HAP-1 (cell line): ENCODE measurements around the gene MLPH.

Source experiments
- DNase-seq, 2 experiments: peaks; one replicate each; pipeline ENCODE4 v3.0.0-alpha.2; 2016 to 2020; ENCODE audit warnings: low spot score in 2 of 2
- H3K27me3 ChIP-seq: fragments of 250-450 bp; sonication (Bioruptor Pico); 2 replicates; pipeline ENCODE4 v1.5.1; 2020; ENCODE audit warnings: low read depth, mild to moderate bottlenecking, moderate library complexity
- H3K36me3 ChIP-seq: fragments of 250-450 bp; sonication (Bioruptor Pico); replicated peaks from 2 replicates; pipeline ENCODE4 v1.5.1; 2020; ENCODE audit warnings: mild to moderate bottlenecking
- H3K4me1 ChIP-seq: fragments of 250-450 bp; sonication (Bioruptor Pico); 2 replicates; pipeline ENCODE4 v1.5.1; 2020; ENCODE audit warnings: mild to moderate bottlenecking
- H3K4me3 ChIP-seq: fragments of 250-450 bp; sonication (Bioruptor Pico); 2 replicates; pipeline ENCODE4 v1.5.1; 2020; ENCODE audit warnings: mild to moderate bottlenecking, moderate library complexity
- H3K9me3 ChIP-seq: fragments of 250-450 bp; sonication (Bioruptor Pico); 2 replicates; pipeline ENCODE4 v1.5.1; 2020; ENCODE audit warnings: mild to moderate bottlenecking, moderate library complexity
- in situ Hi-C: fragments of 300-500 bp; cut with MboI; formaldehyde crosslinking; loops from 3 replicates; pipeline ENCODE4 v1.14.3; 2020; ENCODE audit warnings: low sequenced_read_pairs, inconsistent platforms, mixed read lengths

Gene MLPH

DNA sequence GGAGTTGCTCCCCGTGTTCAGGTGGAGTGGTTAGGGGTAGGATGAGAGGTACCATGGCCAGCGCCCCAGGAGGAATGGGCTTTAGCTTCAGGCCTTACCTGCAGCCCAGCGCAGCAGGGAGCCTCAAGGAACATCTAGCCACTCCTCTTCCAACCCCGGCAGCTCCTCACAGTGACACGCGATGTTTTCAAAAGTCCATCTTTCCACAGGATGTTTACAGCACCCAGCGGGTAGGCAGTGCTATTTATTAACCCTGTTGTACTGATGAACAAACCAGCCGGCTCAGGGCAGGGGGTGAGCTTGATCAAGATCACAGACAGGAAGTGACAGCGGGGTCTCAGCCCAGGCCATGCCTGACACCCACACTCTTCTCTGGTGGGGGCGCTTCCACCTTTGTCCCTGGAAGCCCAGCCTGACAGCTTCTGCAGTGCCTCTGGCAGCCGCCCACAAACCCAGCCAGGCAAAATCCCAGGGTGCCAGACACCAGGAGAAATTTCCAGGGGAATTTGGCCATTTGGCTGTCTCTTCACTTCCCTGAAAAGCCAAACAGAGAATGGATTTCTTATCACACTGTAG is 60.9 kb downstream of the MLPH start:
- in situ Hi-C loops, result no loop called here

DNA sequence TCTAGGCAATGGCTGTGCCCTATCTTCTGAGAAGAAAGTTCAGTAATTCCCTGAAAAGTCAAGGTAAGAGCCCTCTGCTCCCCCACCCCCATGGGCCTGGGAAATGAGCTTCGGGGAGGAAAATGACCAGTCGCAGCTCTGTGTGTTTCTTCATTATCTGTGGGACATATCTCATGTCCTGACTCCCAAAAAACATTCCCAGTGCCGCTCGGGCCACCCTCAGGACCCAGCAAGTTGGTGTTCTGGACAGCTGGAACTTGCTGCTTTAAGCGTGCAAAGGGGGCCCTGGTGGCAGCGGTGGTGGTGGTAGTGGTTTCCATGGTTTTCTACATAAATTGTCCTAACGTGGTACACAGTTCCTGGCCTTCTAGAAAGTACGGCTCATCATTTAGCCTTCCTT is 62.2 kb downstream of the MLPH start:
- in situ Hi-C loops, result no loop called here
- no peak for DNase-seq

More for the DNA sequence above, 60.9 kb downstream of the MLPH start:
- Histone ChIP-seq H3K9me3 (no peaks in the 10 kb centered on the region), H3K4me1 (no peaks in the 10 kb centered on the region), H3K27me3 (0 out of 2 replicates have a peak, but pooled peaks cover 2% of the 10 kb centered on the region), H3K36me3 (no peaks in the 10 kb centered on the region), H3K4me3 (no peak overlapping the region)
- no peak for DNase-seq

GRCh38 chr2:237549643-237550415 is 62.8 kb downstream of the MLPH start:
- Histone ChIP-seq H3K36me3 (no peaks in the 10 kb centered on the region), H3K9me3 (no peaks in the 10 kb centered on the region), H3K27me3 (0 out of 2 replicates have a peak, but pooled peaks cover 2% of the 10 kb centered on the region), H3K4me3 (no peak overlapping the region), H3K4me1 (no peaks in the 10 kb centered on the region)
- no peak for DNase-seq
- in situ Hi-C loops, result no loop called here

More for the DNA sequence above, 62.2 kb downstream of the MLPH start:
- no peaks in the 10 kb centered on the region for H3K4me1 ChIP-seq
- 0 out of 2 replicates have a peak, but pooled peaks cover 2% of the 10 kb centered on the region for H3K27me3 ChIP-seq
- H3K4me3 ChIP-seq, result no peak overlapping the region
- no peaks in the 10 kb centered on the region for H3K36me3 ChIP-seq
- no peaks in the 10 kb centered on the region for H3K9me3 ChIP-seq

GRCh38 chr2:237551071-237551574 is 64.1 kb downstream of the MLPH start:
- DNase-seq, result no peak
- Histone ChIP-seq H3K27me3 (0 out of 2 replicates have a peak, but pooled peaks cover 2% of the 10 kb centered on the region), H3K4me3 (no peak overlapping the region), H3K36me3 (no peaks in the 10 kb centered on the region), H3K9me3 (0 out of 2 replicates have a peak, but pooled peaks cover 5% of the 10 kb centered on the region), H3K4me1 (no peaks in the 10 kb centered on the region)
- in situ Hi-C loops, result no loop called here

DNA sequence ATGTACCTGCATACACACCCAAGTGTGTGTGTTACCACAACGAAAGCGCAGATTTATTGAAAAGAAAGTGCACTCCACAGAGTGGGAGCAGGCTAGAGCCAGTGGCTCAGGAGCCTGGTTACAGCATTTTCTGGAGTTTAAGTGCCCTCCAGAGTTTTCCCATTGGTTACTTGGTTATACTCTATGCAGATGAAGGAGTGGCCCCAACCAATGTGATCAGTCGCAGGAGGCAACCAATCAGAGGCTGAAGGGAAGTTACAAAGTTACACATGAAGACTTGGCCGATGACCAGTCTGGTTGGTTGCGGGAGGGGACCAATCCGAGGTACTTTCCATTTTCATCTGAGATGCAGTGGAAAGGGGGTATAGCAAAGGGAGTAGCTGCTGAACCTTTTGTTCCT is 65.9 kb downstream of the MLPH start:
- in situ Hi-C loops, result no loop called here

GRCh38 chr2:237553948-237554347 is 66.9 kb downstream of the MLPH start:
- Histone ChIP-seq H3K27me3 (0 out of 2 replicates have a peak, but pooled peaks cover 2% of the 10 kb centered on the region), H3K9me3 (0 out of 2 replicates have a peak, but pooled peaks cover 5% of the 10 kb centered on the region), H3K4me1 (no peaks in the 10 kb centered on the region), H3K4me3 (no peak overlapping the region), H3K36me3 (no peaks in the 10 kb centered on the region)
- in situ Hi-C loops, result no loop called here
- DNase-seq, result no peak

More for the DNA sequence above, 65.9 kb downstream of the MLPH start:
- DNase-seq, result no peak
- Histone ChIP-seq H3K36me3 (no peaks in the 10 kb centered on the region), H3K4me3 (no peak overlapping the region), H3K4me1 (no peaks in the 10 kb centered on the region), H3K27me3 (0 out of 2 replicates have a peak, but pooled peaks cover 2% of the 10 kb centered on the region), H3K9me3 (0 out of 2 replicates have a peak, but pooled peaks cover 5% of the 10 kb centered on the region)

GRCh38 chr2:237555560-237555959 is 68.5 kb downstream of the MLPH start:
- DNase-seq, result no peak
- in situ Hi-C loops, result no loop called here
- Histone ChIP-seq H3K4me1 (no peaks in the 10 kb centered on the region), H3K27me3 (no peaks in the 10 kb centered on the region), H3K4me3 (no peak overlapping the region), H3K9me3 (0 out of 2 replicates have a peak, but pooled peaks cover 5% of the 10 kb centered on the region), H3K36me3 (no peaks in the 10 kb centered on the region)

- H3K4me3 ChIP-seq, result no peak overlapping the region
- H3K27me3 ChIP-seq, result no peaks in the 10 kb centered on the region
- in situ Hi-C loops, result no loop called here
- DNase-seq, result no peak
- H3K36me3 ChIP-seq, result no peaks in the 10 kb centered on the region
- H3K4me1 ChIP-seq, result no peaks in the 10 kb centered on the region
- 0 out of 2 replicates have a peak, but pooled peaks cover 5% of the 10 kb centered on the region for H3K9me3 ChIP-seq
Observed at GRCh38 chr2:237556773-237557632, 70.0 kb downstream of the MLPH start.

GRCh38 chr2:237557633-237558015 is 70.6 kb downstream of the MLPH start:
- DNase-seq, result no peak
- Histone ChIP-seq H3K27me3 (no peaks in the 10 kb centered on the region), H3K9me3 (0 out of 2 replicates have a peak, but pooled peaks cover 5% of the 10 kb centered on the region), H3K4me3 (no peak overlapping the region), H3K4me1 (no peaks in the 10 kb centered on the region), H3K36me3 (no peaks in the 10 kb centered on the region)
- in situ Hi-C loops, result no loop called here

- no peak for DNase-seq
- H3K4me1 ChIP-seq, result no peaks in the 10 kb centered on the region
- H3K27me3 ChIP-seq, result peaks cover 9% of the 10 kb centered on the region; the same call in 1 of the 2 replicates
- H3K9me3 ChIP-seq, result 0 out of 2 replicates have a peak, but pooled peaks cover 5% of the 10 kb centered on the region
- in situ Hi-C loops, result no loop called here
- no peaks in the 10 kb centered on the region for H3K36me3 ChIP-seq
- H3K4me3 ChIP-seq, result no peak overlapping the region
Observed at GRCh38 chr2:237558961-237559641, 72.0 kb downstream of the MLPH start.

DNA sequence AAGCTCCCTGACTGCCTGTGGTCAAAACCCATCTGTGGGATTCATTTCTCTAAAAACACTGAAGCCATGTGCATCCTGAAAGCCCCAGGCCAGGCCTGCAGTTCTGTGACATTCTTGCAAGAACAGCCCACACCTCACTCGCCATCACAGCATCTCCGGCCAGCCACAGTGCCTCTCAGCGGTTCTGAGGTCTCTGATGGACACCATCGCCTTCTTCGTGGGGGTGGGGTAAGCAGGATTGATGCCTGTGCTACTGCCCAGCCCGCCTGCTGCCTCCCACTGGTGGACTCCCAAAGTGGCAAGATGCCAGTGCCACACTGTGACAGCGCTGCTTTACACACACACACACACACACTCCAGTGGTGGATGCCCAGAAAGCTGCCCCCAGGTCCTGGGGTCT is 74.2 kb downstream of the MLPH start:
- DNase-seq, result no peak
- peaks cover 12% of the 10 kb centered on the region; the same call in 1 of the 2 replicates for H3K27me3 ChIP-seq
- H3K9me3 ChIP-seq, result no peaks in the 10 kb centered on the region
- H3K4me1 ChIP-seq, result no peaks in the 10 kb centered on the region
- no peaks in the 10 kb centered on the region for H3K36me3 ChIP-seq
- no peak overlapping the region for H3K4me3 ChIP-seq
- in situ Hi-C loops, result no loop called here

DNA sequence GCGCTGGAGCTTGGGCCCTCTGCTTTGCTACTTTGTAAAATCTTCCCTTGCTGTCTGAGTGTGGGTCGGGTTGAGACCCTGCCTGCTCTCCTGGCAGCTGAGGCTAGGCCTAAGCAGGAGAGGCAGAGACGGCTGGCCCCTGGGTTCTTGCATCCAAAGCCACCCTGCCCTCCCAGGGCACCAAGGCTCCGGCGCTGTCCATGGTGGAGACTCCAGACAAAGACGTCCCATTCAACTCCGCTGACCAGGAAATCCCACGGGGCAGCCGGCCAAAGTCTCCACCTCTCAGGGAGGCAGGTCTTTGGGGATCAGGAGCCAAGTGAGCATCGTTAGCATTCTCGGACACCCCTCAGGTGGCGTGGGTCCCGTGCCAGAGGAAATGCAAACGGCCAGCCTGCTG is 76.8 kb downstream of the MLPH start:
- in situ Hi-C loops, result no loop called here
- peaks cover 12% of the 10 kb centered on the region; the same call in 1 of the 2 replicates for H3K27me3 ChIP-seq
- no peaks in the 10 kb centered on the region for H3K9me3 ChIP-seq
- no peaks in the 10 kb centered on the region for H3K36me3 ChIP-seq
- no peaks in the 10 kb centered on the region for H3K4me1 ChIP-seq
- DNase-seq, result peak in 1 of 2 experiments; percentile 33
- no peak overlapping the region for H3K4me3 ChIP-seq
